Keratinocyte (primary cell): Measurements from ENCODE around the gene KRT78.

Experiments
- EZH2 ChIP-seq: IDR thresholded peaks from one replicate; pipeline ENCODE4 v1.6.1; 2012; ENCODE audit warnings: inconsistent platforms, mild to moderate bottlenecking, low read length, moderate library complexity
- TF ChIP-seq, protein P1 (sequence below), 3 experiments: IDR thresholded peaks in 1 of 3; conservative IDR thresholded peaks in 1 of 3; optimal IDR thresholded peaks in 1 of 3; 2 replicates in 2 of 3; 3 replicates in 1 of 3; pipeline versions ENCODE3 to v1.5.1; 2011; ENCODE audit warnings: low read length in 3 of 3, mild to moderate bottlenecking in 3 of 3, moderate library complexity in 2 of 3, control low read depth in 1 of 3, inconsistent platforms in 1 of 3; ENCODE audit not compliant: insufficient read depth in 2 of 3; ENCODE audit errors: extremely low read depth in 1 of 3

- TF ChIP-seq, protein P1, sequence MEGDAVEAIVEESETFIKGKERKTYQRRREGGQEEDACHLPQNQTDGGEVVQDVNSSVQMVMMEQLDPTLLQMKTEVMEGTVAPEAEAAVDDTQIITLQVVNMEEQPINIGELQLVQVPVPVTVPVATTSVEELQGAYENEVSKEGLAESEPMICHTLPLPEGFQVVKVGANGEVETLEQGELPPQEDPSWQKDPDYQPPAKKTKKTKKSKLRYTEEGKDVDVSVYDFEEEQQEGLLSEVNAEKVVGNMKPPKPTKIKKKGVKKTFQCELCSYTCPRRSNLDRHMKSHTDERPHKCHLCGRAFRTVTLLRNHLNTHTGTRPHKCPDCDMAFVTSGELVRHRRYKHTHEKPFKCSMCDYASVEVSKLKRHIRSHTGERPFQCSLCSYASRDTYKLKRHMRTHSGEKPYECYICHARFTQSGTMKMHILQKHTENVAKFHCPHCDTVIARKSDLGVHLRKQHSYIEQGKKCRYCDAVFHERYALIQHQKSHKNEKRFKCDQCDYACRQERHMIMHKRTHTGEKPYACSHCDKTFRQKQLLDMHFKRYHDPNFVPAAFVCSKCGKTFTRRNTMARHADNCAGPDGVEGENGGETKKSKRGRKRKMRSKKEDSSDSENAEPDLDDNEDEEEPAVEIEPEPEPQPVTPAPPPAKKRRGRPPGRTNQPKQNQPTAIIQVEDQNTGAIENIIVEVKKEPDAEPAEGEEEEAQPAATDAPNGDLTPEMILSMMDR (optimal IDR thresholded peaks at IDR 0.05 in 1 of 3, IDR thresholded peaks at IDR 0.05 in 1 of 3, conservative IDR thresholded peaks at IDR 0.05 in 1 of 3; ENCODE audit: extremely low read depth in 1 of 3, insufficient read depth in 2 of 3, low read length in 3 of 3), result peak in 2 of 3 experiments; percentile 81 to 92
- TF ChIP-seq EZH2, result no peak
These were observed 21.8 kb upstream of the KRT78 start for GRCh38 chr12:52870361-52871290.
